Spleen (tissue), 11 donors: ENCODE results near the gene UNC79. TPM values are rescaled to one million over a fixed set of nuclear protein-coding genes. Genes with fewer than 3 reads are reported as not detected.

Experiments used
- DNase-seq: peaks from one replicate; pipeline ENCODE4 v3.0.0-alpha.2; 2020
- H3K27ac ChIP-seq, 8 donors: fragments of 200-600 bp; sonication (generic) in 7 of 8; 1 replicate in 4 of 8; 2 replicates in 4 of 8; pipeline versions ENCODE4 v1.5.0 to v1.8.0; 2016 to 2021; ENCODE audit warnings: inconsistent platforms in 4 of 8, mild to moderate bottlenecking in 4 of 8, moderate library complexity in 1 of 8
- H3K27me3 ChIP-seq, 7 donors: fragments of 200-600 bp; sonication (generic) in 6 of 7; replicated peaks in 1 of 7; 1 replicate in 4 of 7; 2 replicates in 3 of 7; pipeline versions ENCODE4 v1.5.0 to v1.8.0; 2016 to 2021; ENCODE audit warnings: inconsistent platforms in 3 of 7, mild to moderate bottlenecking in 1 of 7
- H3K36me3 ChIP-seq, 6 donors: fragments of 200-600 bp; sonication (generic) in 5 of 6; 1 replicate in 4 of 6; 2 replicates in 2 of 6; pipeline versions ENCODE4 v1.5.0 to v1.8.0; 2016 to 2021; ENCODE audit warnings: inconsistent platforms in 2 of 6
- H3K4me1 ChIP-seq, 6 donors: fragments of 200-600 bp; sonication (generic) in 5 of 6; 1 replicate in 3 of 6; 2 replicates in 3 of 6; pipeline versions ENCODE4 v1.5.0 to v1.8.0; 2016 to 2021; ENCODE audit warnings: inconsistent platforms in 3 of 6
- H3K4me3 ChIP-seq, 8 donors: fragments of 200-600 bp; sonication (generic) in 7 of 8; 1 replicate in 4 of 8; 2 replicates in 4 of 8; pipeline versions ENCODE4 v1.5.0 to v1.8.0; 2016 to 2021; ENCODE audit warnings: inconsistent platforms in 4 of 8, mild to moderate bottlenecking in 4 of 8, moderate library complexity in 2 of 8
- H3K9me3 ChIP-seq, 8 donors: fragments of 200-600 bp; sonication (generic) in 7 of 8; 1 replicate in 4 of 8; 2 replicates in 4 of 8; pipeline versions ENCODE4 v1.5.0 to v1.8.0; 2016 to 2021; ENCODE audit warnings: inconsistent platforms in 4 of 8
- POLR2A ChIP-seq, 3 donors: fragments of 450-650 bp; IDR thresholded peaks; one replicate each; pipeline ENCODE4 v1.5.1; 2017; ENCODE audit warnings: antibody characterized with exemption in 3 of 3, mild to moderate bottlenecking in 1 of 3
- POLR2AphosphoS5 ChIP-seq, 3 donors: sonication (generic); formaldehyde crosslinking; IDR thresholded peaks; one replicate each; pipeline ENCODE4 v1.5.1; 2017; ENCODE audit warnings: antibody characterized with exemption in 3 of 3
- WGBS, 5 donors: extraction: QIAGEN DNeasy Blood & Tissue Kit in 3 of 5; methylation state at CpG; one replicate each; pipeline versions ENCODE4 v1.1.5 to v1.1.7; 2013 to 2018; 5-methylcytosine and 5-hydroxymethylcytosine counted together
- intact Hi-C: fragments of 100-400 bp; cut with DNase I; formaldehyde crosslinking; loops from one replicate; pipeline ENCODE4 v1.15.0; 2023; ENCODE audit warnings: low total_unique reads
- polyA plus RNA-seq, 3 donors: library from polyadenylated mRNA; stranded (reverse); fragments of 200-250 nt; gene quantifications; one replicate each; pipeline ENCODE4 v1.2.1, GENCODE V29; 2013
- total RNA-seq, 7 donors: library from RNA; depleted of rRNA in 3 of 7; stranded (reverse); fragments of >200 nt in 3 of 7; fragmentation: NEBNext Ultra II Directional in 4 of 7; extraction: Animal tissue kit (Norgen Biotek cat#: 25700) in 4 of 7; gene quantifications; one replicate each; pipeline versions ENCODE4 v1.1.0 to v1.2.1, GENCODE V29; 2016 to 2021
- TF ChIP-seq, protein P1 (sequence below), 11 experiments: fragments of 200-600 bp in 7 of 11; fragments of 450-650 bp in 4 of 11; sonication (generic) in 4 of 11; IDR thresholded peaks in 8 of 11; conservative IDR thresholded peaks in 3 of 11; 1 replicate in 7 of 11; 2 replicates in 4 of 11; pipeline versions ENCODE4 v1.4.0 to v1.8.0; 2016 to 2021; ENCODE audit warnings: antibody characterized with exemption in 11 of 11, inconsistent platforms in 4 of 11, mild to moderate bottlenecking in 1 of 11
- donor health status: healthy with polysubstance abuse.
- donor health status: DM: no; HTN: no; CAD: no; lungs with moderate emphysema.
- donor health status: DM: no; HTN: no; CAD: no.
- donor health status: Bipolar disorder and iron deficiency.
- donor health status: healthy.
- donor health status: DM: no; HTN: no; CAD: no.
- donor health status: DM: yes; HTN: yes; CAD: no.

Gene UNC79
- total and polyA plus RNA-seq, 10 donors = 0.03 to 0.24 (median 0.08) TPM; not detected in 2

DNA sequence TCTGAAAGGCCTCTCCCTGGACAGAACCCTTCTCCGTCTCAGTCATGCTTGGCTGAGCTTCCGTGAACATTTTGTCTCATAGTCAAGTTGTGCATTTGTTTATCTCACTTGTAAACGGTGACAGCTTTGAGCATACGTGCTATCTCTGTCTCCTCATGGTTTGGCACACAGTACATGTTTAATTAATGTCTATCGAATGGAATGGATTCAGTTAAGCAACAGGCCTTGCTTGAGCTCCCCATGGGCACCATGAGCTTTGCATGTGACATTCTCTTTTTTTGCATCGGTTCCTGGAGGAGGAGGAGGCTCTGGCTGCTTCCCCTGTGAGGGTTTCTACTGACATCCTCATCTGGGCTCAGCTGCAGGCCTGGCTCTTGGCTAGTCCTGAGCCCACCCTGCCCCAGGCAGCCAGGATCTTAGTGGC, 277.6 kb downstream of the UNC79 start:
- Histone ChIP-seq H3K27me3 (peaks cover 0 to 16% (median 0%) of the 10 kb centered on the region in 7 donors), H3K4me1 (no peaks in the 10 kb centered on the region), H3K36me3 (no peaks in the 10 kb centered on the region), H3K4me3 (no peak overlapping the region), H3K9me3 (no peaks in the 10 kb centered on the region), H3K27ac (no peak overlapping the region)
- TF ChIP-seq POLR2AphosphoS5 (IDR thresholded peaks at IDR 0.05) (no peak), POLR2A (IDR thresholded peaks at IDR 0.05) (no peak)
- TF ChIP-seq, protein P1, sequence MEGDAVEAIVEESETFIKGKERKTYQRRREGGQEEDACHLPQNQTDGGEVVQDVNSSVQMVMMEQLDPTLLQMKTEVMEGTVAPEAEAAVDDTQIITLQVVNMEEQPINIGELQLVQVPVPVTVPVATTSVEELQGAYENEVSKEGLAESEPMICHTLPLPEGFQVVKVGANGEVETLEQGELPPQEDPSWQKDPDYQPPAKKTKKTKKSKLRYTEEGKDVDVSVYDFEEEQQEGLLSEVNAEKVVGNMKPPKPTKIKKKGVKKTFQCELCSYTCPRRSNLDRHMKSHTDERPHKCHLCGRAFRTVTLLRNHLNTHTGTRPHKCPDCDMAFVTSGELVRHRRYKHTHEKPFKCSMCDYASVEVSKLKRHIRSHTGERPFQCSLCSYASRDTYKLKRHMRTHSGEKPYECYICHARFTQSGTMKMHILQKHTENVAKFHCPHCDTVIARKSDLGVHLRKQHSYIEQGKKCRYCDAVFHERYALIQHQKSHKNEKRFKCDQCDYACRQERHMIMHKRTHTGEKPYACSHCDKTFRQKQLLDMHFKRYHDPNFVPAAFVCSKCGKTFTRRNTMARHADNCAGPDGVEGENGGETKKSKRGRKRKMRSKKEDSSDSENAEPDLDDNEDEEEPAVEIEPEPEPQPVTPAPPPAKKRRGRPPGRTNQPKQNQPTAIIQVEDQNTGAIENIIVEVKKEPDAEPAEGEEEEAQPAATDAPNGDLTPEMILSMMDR (IDR thresholded peaks at IDR 0.05 in 8 of 11, conservative IDR thresholded peaks at IDR 0.05 in 3 of 11) = no peak
- DNase-seq = no peak
- WGBS, 5 donors = 72 to 87% (median 79%) methylated on average over 6 of the region's 6 CpGs
- intact Hi-C loops = no loop called here

- no peak for DNase-seq
- H3K27me3 ChIP-seq = peaks cover 0 to 14% (median 0%) of the 10 kb centered on the region in 7 donors
- WGBS, 5 donors = 65 to 89% (median 82%) methylated on average over 5 of the region's 5 CpGs
- H3K4me1 ChIP-seq = no peaks in the 10 kb centered on the region
- intact Hi-C loops = no loop called here
- H3K36me3 ChIP-seq = no peaks in the 10 kb centered on the region
- H3K9me3 ChIP-seq = no peaks in the 10 kb centered on the region
- H3K4me3 ChIP-seq = no peak overlapping the region
- H3K27ac ChIP-seq = no peak overlapping the region
- TF ChIP-seq POLR2A (IDR thresholded peaks at IDR 0.05) (no peak), POLR2AphosphoS5 (IDR thresholded peaks at IDR 0.05) (no peak)
- TF ChIP-seq, protein P1 (IDR thresholded peaks at IDR 0.05 in 8 of 11, conservative IDR thresholded peaks at IDR 0.05 in 3 of 11) = no peak
Measured at GRCh38 chr14:93708800-93709199, 278.1 kb downstream of the UNC79 start.

GRCh38 chr14:93709249-93709648, 278.5 kb downstream of the UNC79 start:
- Histone ChIP-seq H3K4me3 (no peak overlapping the region), H3K27me3 (peaks cover 0 to 15% (median 0%) of the 10 kb centered on the region in 7 donors), H3K4me1 (no peaks in the 10 kb centered on the region), H3K36me3 (no peaks in the 10 kb centered on the region), H3K9me3 (no peaks in the 10 kb centered on the region), H3K27ac (no peak overlapping the region)
- intact Hi-C loops = no loop called here
- 81 to 91% (median 90%) methylated on average over 4 of the region's 4 CpGs for WGBS, 5 donors
- DNase-seq = no peak
- TF ChIP-seq, protein P1 (IDR thresholded peaks at IDR 0.05 in 8 of 11, conservative IDR thresholded peaks at IDR 0.05 in 3 of 11) = no peak
- TF ChIP-seq POLR2AphosphoS5 (IDR thresholded peaks at IDR 0.05) (no peak), POLR2A (IDR thresholded peaks at IDR 0.05) (no peak)

DNA sequence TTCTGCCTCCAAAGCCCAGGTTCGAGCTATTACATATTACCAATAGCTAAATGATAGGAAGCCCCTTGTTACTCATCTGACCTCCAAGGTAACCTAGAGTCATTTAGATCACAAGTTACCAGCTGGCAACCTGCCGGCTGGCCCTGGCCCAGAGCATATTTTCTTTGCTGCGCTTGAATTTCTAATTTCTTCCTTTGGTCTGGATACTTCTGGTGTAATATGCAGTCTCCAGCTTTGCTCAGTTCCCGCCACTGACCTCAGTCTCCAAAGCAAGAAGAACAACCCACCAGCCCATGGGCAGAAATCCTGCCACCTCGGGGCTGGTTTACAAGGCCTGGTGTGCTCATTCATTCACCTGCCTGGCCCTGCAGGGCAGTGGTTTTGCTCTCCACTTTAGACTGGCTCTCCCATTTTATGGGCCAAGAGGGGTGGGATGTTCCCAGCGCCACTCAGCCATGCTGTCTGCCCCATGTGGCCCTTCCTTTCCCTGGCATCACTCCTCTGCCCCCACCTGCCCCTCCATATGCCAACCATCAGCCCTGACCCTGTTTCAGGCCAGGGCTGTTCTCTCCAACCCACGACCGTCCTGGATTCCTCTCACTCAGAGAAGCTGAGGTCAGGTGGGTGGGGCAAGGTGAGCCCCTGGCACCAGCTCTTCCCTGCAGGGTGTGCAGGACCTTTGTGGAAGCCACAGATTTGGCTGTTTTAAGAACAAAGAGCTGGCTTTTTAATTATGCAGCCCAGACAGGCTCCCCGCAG, 281.5 kb downstream of the UNC79 start:
- Histone ChIP-seq H3K4me3 (no peak overlapping the region), H3K4me1 (no peaks in the 10 kb centered on the region), H3K27ac (no peak overlapping the region), H3K36me3 (no peaks in the 10 kb centered on the region), H3K27me3 (peaks cover 0 to 23% (median 0%) of the 10 kb centered on the region in 7 donors), H3K9me3 (no peaks in the 10 kb centered on the region)
- DNase-seq = peak; percentile 43
- intact Hi-C loops = no loop called here
- TF ChIP-seq, protein P1 (IDR thresholded peaks at IDR 0.05 in 8 of 11, conservative IDR thresholded peaks at IDR 0.05 in 3 of 11) = no peak
- TF ChIP-seq POLR2A (IDR thresholded peaks at IDR 0.05) (no peak), POLR2AphosphoS5 (IDR thresholded peaks at IDR 0.05) (no peak)
- 66 to 72% (median 69%) methylated on average over 9 of the region's 9 CpGs for WGBS, 5 donors
